Keratinocyte (primary cell): ENCODE measurements around the gene ATP9B. TPM values are rescaled to one million over a fixed set of nuclear protein-coding genes. Genes with fewer than 3 reads are reported as not detected.

Source experiments
- DNase-seq: peaks from one replicate; pipeline ENCODE4 v3.0.0-alpha.2; 2011; ENCODE audit warnings: low read depth, missing footprints, low spot score
- FAIRE-seq: peaks from 2 replicates; lab custom pipeline; 2011; peaks lifted over from hg19 to GRCh38; lab: Jason Lieb, UNC
- H2AFZ ChIP-seq: 2 replicates; pipeline ENCODE4 v1.6.0; 2012; ENCODE audit warnings: low read length, control low read depth, inconsistent platforms; ENCODE audit not compliant: control insufficient read depth
- H3K27ac ChIP-seq: 2 replicates; pipeline ENCODE4 v1.5.1; 2011; ENCODE audit warnings: low read length; ENCODE audit not compliant: control insufficient read depth, insufficient read depth
- H3K27me3 ChIP-seq: 3 replicates; pipeline ENCODE4 v1.6.0; 2011; ENCODE audit warnings: low read length; ENCODE audit not compliant: control insufficient read depth, insufficient read depth; ENCODE audit errors: extremely low read depth
- H3K36me3 ChIP-seq, 2 experiments: 2 replicates in 1 of 2; 3 replicates in 1 of 2; pipeline ENCODE4 v1.5.1; 2011; ENCODE audit warnings: low read length in 2 of 2, mild to moderate bottlenecking in 1 of 2; ENCODE audit not compliant: control insufficient read depth in 2 of 2, insufficient read depth in 2 of 2; ENCODE audit errors: extremely low read depth in 1 of 2
- H3K4me1 ChIP-seq: 3 replicates; pipeline ENCODE4 v1.5.1; 2011; ENCODE audit warnings: low read length; ENCODE audit not compliant: control insufficient read depth, insufficient read depth; ENCODE audit errors: extremely low read depth
- H3K4me2 ChIP-seq: 3 replicates; pipeline ENCODE4 v1.6.0; 2011; ENCODE audit warnings: low read depth, low read length; ENCODE audit not compliant: control insufficient read depth, insufficient read depth; ENCODE audit errors: extremely low read depth
- H3K4me3 ChIP-seq, 3 experiments: fragments of 200-600 bp in 1 of 3; sonication (generic) in 1 of 3; 2 replicates in 2 of 3; 3 replicates in 1 of 3; pipeline ENCODE4 v1.5.1; 2011 to 2016; ENCODE audit warnings: low read length in 3 of 3, mild to moderate bottlenecking in 3 of 3, control low read depth in 2 of 3, inconsistent platforms in 1 of 3, low read depth in 1 of 3, mixed read lengths in 1 of 3, mixed run types in 1 of 3, moderate library complexity in 1 of 3; ENCODE audit not compliant: control insufficient read depth in 2 of 3, insufficient read depth in 2 of 3; ENCODE audit errors: extremely low read depth in 1 of 3
- H3K79me2 ChIP-seq: 2 replicates; pipeline ENCODE4 v1.6.0; 2012; ENCODE audit warnings: low read length; ENCODE audit not compliant: control insufficient read depth, insufficient read depth
- H3K9ac ChIP-seq: 3 replicates; pipeline ENCODE4 v1.6.0; 2011; ENCODE audit warnings: low read length; ENCODE audit not compliant: control insufficient read depth, insufficient read depth; ENCODE audit errors: extremely low read depth
- H3K9me1 ChIP-seq: 3 replicates; pipeline ENCODE4 v1.6.0; 2011; ENCODE audit warnings: low read length; ENCODE audit not compliant: control insufficient read depth, insufficient read depth; ENCODE audit errors: extremely low read depth
- H3K9me3 ChIP-seq: 2 replicates; pipeline ENCODE4 v1.5.1; 2012; ENCODE audit warnings: low read depth, low read length; ENCODE audit not compliant: control insufficient read depth
- H4K20me1 ChIP-seq: 3 replicates; pipeline ENCODE4 v1.6.0; 2011; ENCODE audit warnings: low read length; ENCODE audit not compliant: control insufficient read depth, insufficient read depth; ENCODE audit errors: extremely low read depth
- EZH2 ChIP-seq: IDR thresholded peaks from one replicate; pipeline ENCODE4 v1.6.1; 2012; ENCODE audit warnings: inconsistent platforms, mild to moderate bottlenecking, low read length, moderate library complexity
- dilution Hi-C: fragments of 300-500 bp; cut with MboI; formaldehyde crosslinking; loops from one replicate; pipeline ENCODE4 v1.7.0; 2020; ENCODE audit warnings: low sequenced_read_pairs; ENCODE audit not compliant: extremely low pct_ligation_motif_present
- polyA plus RNA-seq, 5 experiments: library from polyadenylated mRNA; depleted of rRNA in 3 of 5; stranded (reverse) in 3 of 5; stranded (forward) in 1 of 5; unstranded in 1 of 5; fragments of >200 nt; gene quantifications; 1 replicate in 1 of 5; 2 replicates in 3 of 5; 3 replicates in 1 of 5; pipeline versions ENCODE4 v1.2.1 to v1.2.3, GENCODE V29; 2011 to 2012; ENCODE audit warnings: missing spikeins in 2 of 5, low read depth in 1 of 5, low replicate concordance in 1 of 5
- TF ChIP-seq, protein P1 (sequence below), 3 experiments: IDR thresholded peaks in 1 of 3; conservative IDR thresholded peaks in 1 of 3; optimal IDR thresholded peaks in 1 of 3; 2 replicates in 2 of 3; 3 replicates in 1 of 3; pipeline versions ENCODE3 to v1.5.1; 2011; ENCODE audit warnings: low read length in 3 of 3, mild to moderate bottlenecking in 3 of 3, moderate library complexity in 2 of 3, control low read depth in 1 of 3, inconsistent platforms in 1 of 3; ENCODE audit not compliant: insufficient read depth in 2 of 3; ENCODE audit errors: extremely low read depth in 1 of 3

ATP9B gene
- polyA plus RNA-seq, 1 donor (not counting 4 experiments of a cell fraction or from before 2014, with no cell fraction given) = 16.1 TPM

DNA sequence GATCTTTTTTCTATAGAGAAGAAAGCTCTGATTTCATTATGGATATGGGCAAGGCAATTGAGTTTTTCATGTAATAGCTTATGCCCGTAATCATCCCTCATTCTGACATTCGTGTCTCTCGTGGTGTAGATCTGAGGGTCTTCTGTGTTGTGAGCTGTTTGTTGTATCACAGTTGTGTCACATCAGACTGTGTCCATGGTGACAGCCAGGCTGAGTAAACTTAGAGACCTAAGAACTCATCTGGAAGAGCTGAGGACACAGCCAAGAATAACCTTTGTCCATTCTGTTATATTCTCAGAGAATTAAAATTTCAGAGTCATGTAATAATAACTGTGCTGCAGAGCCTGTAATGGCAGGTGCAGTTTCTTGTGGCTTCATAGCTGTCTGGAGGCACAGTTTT, 116.5 kb downstream of the ATP9B start:
- dilution Hi-C loops = no loop called here
- H4K20me1 ChIP-seq = no peaks in the 10 kb centered on the region
- FAIRE-seq = no peak

DNA sequence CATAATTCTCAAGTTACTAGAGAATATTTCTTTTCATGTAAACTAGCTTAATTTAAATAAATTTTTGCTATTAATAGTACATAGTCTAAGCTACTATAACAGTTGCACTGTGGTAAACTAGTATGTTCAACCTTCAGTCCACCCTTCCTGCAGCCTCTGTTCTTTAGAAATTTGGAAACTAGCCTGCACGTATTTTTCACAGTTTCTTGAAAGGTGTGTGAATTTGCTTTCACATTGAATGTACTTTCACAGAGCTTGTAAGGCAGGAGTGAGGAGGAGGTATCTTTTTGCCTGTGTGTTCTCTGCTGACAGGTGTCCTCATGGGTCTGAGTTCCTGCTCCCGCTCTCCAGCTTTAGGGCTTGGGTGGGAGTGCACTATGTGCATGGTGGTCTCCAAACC, 117.5 kb downstream of the ATP9B start:
- no peaks in the 10 kb centered on the region for H3K27me3 ChIP-seq
- H3K4me1 ChIP-seq = no peaks in the 10 kb centered on the region
- no peak overlapping the region for H3K4me3 ChIP-seq
- no peaks in the 10 kb centered on the region for H3K79me2 ChIP-seq
- no peaks in the 10 kb centered on the region for H3K9me3 ChIP-seq
- dilution Hi-C loops = no loop called here
- H3K9me1 ChIP-seq = no peaks in the 10 kb centered on the region
- no peak overlapping the region for H3K9ac ChIP-seq
- TF ChIP-seq, protein P1, sequence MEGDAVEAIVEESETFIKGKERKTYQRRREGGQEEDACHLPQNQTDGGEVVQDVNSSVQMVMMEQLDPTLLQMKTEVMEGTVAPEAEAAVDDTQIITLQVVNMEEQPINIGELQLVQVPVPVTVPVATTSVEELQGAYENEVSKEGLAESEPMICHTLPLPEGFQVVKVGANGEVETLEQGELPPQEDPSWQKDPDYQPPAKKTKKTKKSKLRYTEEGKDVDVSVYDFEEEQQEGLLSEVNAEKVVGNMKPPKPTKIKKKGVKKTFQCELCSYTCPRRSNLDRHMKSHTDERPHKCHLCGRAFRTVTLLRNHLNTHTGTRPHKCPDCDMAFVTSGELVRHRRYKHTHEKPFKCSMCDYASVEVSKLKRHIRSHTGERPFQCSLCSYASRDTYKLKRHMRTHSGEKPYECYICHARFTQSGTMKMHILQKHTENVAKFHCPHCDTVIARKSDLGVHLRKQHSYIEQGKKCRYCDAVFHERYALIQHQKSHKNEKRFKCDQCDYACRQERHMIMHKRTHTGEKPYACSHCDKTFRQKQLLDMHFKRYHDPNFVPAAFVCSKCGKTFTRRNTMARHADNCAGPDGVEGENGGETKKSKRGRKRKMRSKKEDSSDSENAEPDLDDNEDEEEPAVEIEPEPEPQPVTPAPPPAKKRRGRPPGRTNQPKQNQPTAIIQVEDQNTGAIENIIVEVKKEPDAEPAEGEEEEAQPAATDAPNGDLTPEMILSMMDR (optimal IDR thresholded peaks at IDR 0.05 in 1 of 3, IDR thresholded peaks at IDR 0.05 in 1 of 3, conservative IDR thresholded peaks at IDR 0.05 in 1 of 3; ENCODE audit: extremely low read depth in 1 of 3, insufficient read depth in 2 of 3, low read length in 3 of 3) = no peak
- no peak for TF ChIP-seq EZH2
- H4K20me1 ChIP-seq = no peaks in the 10 kb centered on the region
- DNase-seq (no peak), FAIRE-seq (no peak)
- H3K4me2 ChIP-seq = no peak overlapping the region
- H3K36me3 ChIP-seq = no peaks in the 10 kb centered on the region
- H2AFZ ChIP-seq = no peak overlapping the region
- no peak overlapping the region for H3K27ac ChIP-seq

More for the DNA sequence above, 116.5 kb downstream of the ATP9B start:
- no peak overlapping the region for H3K4me3 ChIP-seq
- H3K27me3 ChIP-seq = no peaks in the 10 kb centered on the region
- H3K36me3 ChIP-seq = no peaks in the 10 kb centered on the region
- H3K9ac ChIP-seq = no peak overlapping the region
- no peaks in the 10 kb centered on the region for H3K79me2 ChIP-seq
- no peak overlapping the region for H3K27ac ChIP-seq
- H3K9me3 ChIP-seq = no peaks in the 10 kb centered on the region
- H3K9me1 ChIP-seq = no peaks in the 10 kb centered on the region
- no peak overlapping the region for H3K4me2 ChIP-seq
- H3K4me1 ChIP-seq = no peaks in the 10 kb centered on the region
- TF ChIP-seq, protein P1 (optimal IDR thresholded peaks at IDR 0.05 in 1 of 3, IDR thresholded peaks at IDR 0.05 in 1 of 3, conservative IDR thresholded peaks at IDR 0.05 in 1 of 3; ENCODE audit: extremely low read depth in 1 of 3, insufficient read depth in 2 of 3, low read length in 3 of 3) = no peak
- TF ChIP-seq EZH2 = no peak
- DNase-seq = no peak
- no peak overlapping the region for H2AFZ ChIP-seq
